HepG2 (cell line): ENCODE data around the gene CNPY4. TPM values are rescaled to one million over a fixed set of nuclear protein-coding genes. Genes with fewer than 3 reads are reported as not detected.

Experiments used
- E2F5 ChIP-seq: sonication (generic); formaldehyde crosslinking; conservative IDR thresholded peaks from 2 replicates; pipeline ENCODE4 v1.4.0; 2020; ENCODE audit warnings: missing genetic modification reagents
- FOXC1 ChIP-seq: sonication (generic); formaldehyde crosslinking; IDR thresholded peaks from 2 replicates; pipeline ENCODE4 v1.8.0; 2022; ENCODE audit warnings: mild to moderate bottlenecking, missing genetic modification reagents, borderline replicate concordance
- FOXK1 ChIP-seq: sonication (generic); formaldehyde crosslinking; IDR thresholded peaks from 2 replicates; pipeline ENCODE4 v1.4.0; 2020; ENCODE audit warnings: low read depth, missing genetic modification reagents, borderline replicate concordance
- FOXK2 ChIP-seq: fragments of 450-650 bp; IDR thresholded peaks from 2 replicates; pipeline ENCODE4 v1.6.1; 2016
- HNRNPH1 ChIP-seq: fragments of 200-400 bp; formaldehyde crosslinking; optimal IDR thresholded peaks from 2 replicates; pipeline ENCODE3; 2017; ENCODE audit warnings: mild to moderate bottlenecking, low read depth, low read length
- KLF6 ChIP-seq: IDR thresholded peaks from 2 replicates; pipeline ENCODE4 v1.8.0; 2016; ENCODE audit warnings: missing biosample characterization, missing genetic modification reagents
- MTA3 ChIP-seq: sonication (generic); formaldehyde crosslinking; IDR thresholded peaks from 2 replicates; pipeline ENCODE4 v1.4.0; 2020; ENCODE audit warnings: missing genetic modification reagents
- PCBP1 ChIP-seq: fragments of 200-400 bp; formaldehyde crosslinking; IDR thresholded peaks from 2 replicates; pipeline ENCODE4 v1.6.1; 2017; ENCODE audit warnings: mild to moderate bottlenecking, low read depth, low read length, borderline replicate concordance
- PHB2 ChIP-seq: fragments of 450-650 bp; IDR thresholded peaks from 2 replicates; pipeline ENCODE4 v1.6.1; 2018; ENCODE audit not compliant: partially characterized antibody
- RARG ChIP-seq: sonication (generic); formaldehyde crosslinking; IDR thresholded peaks from 2 replicates; pipeline ENCODE4 v1.4.0; 2020; ENCODE audit warnings: low read depth, mild to moderate bottlenecking, missing genetic modification reagents
- REL ChIP-seq: sonication (generic); formaldehyde crosslinking; conservative IDR thresholded peaks from 2 replicates; pipeline ENCODE4 v1.8.0; 2022; ENCODE audit warnings: mild to moderate bottlenecking, missing genetic modification reagents, moderate library complexity
- SNAPC2 ChIP-seq: sonication (generic); formaldehyde crosslinking; IDR thresholded peaks from 2 replicates; pipeline ENCODE4 v1.8.1; 2022; ENCODE audit warnings: mild to moderate bottlenecking, missing genetic modification reagents
- SP2 ChIP-seq: sonication (generic); formaldehyde crosslinking; IDR thresholded peaks from 2 replicates; pipeline ENCODE4 v1.5.1; 2020; ENCODE audit warnings: mild to moderate bottlenecking, missing genetic modification reagents
- STAT5B ChIP-seq: sonication (generic); formaldehyde crosslinking; IDR thresholded peaks from 2 replicates; pipeline ENCODE4 v1.4.0; 2020; ENCODE audit warnings: missing genetic modification reagents
- ZBTB7A ChIP-seq: sonication (generic); formaldehyde crosslinking; IDR thresholded peaks from 2 replicates; pipeline ENCODE4 v1.8.0; 2022; ENCODE audit warnings: mild to moderate bottlenecking, missing genetic modification reagents
- ZNF556 ChIP-seq: sonication (generic); formaldehyde crosslinking; IDR thresholded peaks from 2 replicates; pipeline ENCODE4 v1.4.0; 2020; ENCODE audit warnings: mild to moderate bottlenecking, missing genetic modification reagents, borderline replicate concordance
- ZNF768 ChIP-seq: sonication (generic); formaldehyde crosslinking; IDR thresholded peaks from 2 replicates; pipeline ENCODE4 v1.4.0; 2020; ENCODE audit warnings: missing genetic modification reagents
- polyA plus RNA-seq, 8 experiments: library from polyadenylated mRNA; depleted of rRNA in 3 of 8; stranded (reverse) in 7 of 8; unstranded in 1 of 8; fragments of >200 nt; fragmentation: Illumina TruSeq in 4 of 8; extraction: Trizol in 4 of 8; gene quantifications; 2 replicates each; pipeline versions ENCODE4 v1.2.1 to v1.2.3, GENCODE V29; 2011 to 2016; ENCODE audit warnings: low read depth in 4 of 8, missing spikeins in 1 of 8, mixed read lengths in 1 of 8; ENCODE audit not compliant: insufficient read depth in 1 of 8
- total RNA-seq, 5 experiments: library from RNA; depleted of rRNA; stranded (reverse); fragments of >200 nt; fragmentation: Illumina TruSeq; extraction: Trizol; gene quantifications; 2 replicates each; pipeline ENCODE4 v1.2.3, GENCODE V29; 2016; ENCODE audit warnings: low read depth in 1 of 5
- TF ChIP-seq, protein P1 (sequence below), 2 experiments: fragments of 450-650 bp in 1 of 2; sonication (generic) in 1 of 2; formaldehyde crosslinking in 1 of 2; IDR thresholded peaks; 2 replicates each; pipeline versions ENCODE4 v1.6.1 to v1.8.0; 2016 to 2022; ENCODE audit warnings: antibody characterized with exemption in 1 of 2, mild to moderate bottlenecking in 1 of 2, missing genetic modification reagents in 1 of 2
- TF ChIP-seq, protein P2 (sequence below): IDR thresholded peaks from 2 replicates; pipeline ENCODE4 v1.6.1; 2016; ENCODE audit warnings: low read depth, borderline replicate concordance

CNPY4 gene
- total and polyA plus RNA-seq, 2 of the 13 experiments (the other 11 are each of a cell fraction or from before 2014, with no cell fraction given), result 6.2 to 12.7 TPM

GRCh38 chr7:100100420-100101015 lies 18.9 kb upstream of the CNPY4 start (continued):
- TF ChIP-seq PCBP1 (peak; percentile 98), ZBTB7A (CRISPR knock-in tag) (0 out of 2 replicates have a peak, but pooled peaks have one; percentile 2), FOXC1 (CRISPR knock-in tag) (peak; percentile 56; the same call in 1 of the 2 replicates), ZNF768 (CRISPR knock-in tag) (peak; percentile 57; the same call in 1 of the 2 replicates), FOXK2 (peak; percentile 99), REL (CRISPR knock-in tag) (no peak), E2F5 (peak; percentile 91), ZNF556 (CRISPR knock-in tag) (peak; percentile 76; the same call in 1 of the 2 replicates), HNRNPH1 (peak; percentile 79), RARG (CRISPR knock-in tag) (no peak), SP2 (CRISPR knock-in tag) (peak; percentile 94), KLF6 (CRISPR knock-in tag) (peak; percentile 85), PHB2 (no peak), MTA3 (CRISPR knock-in tag) (no peak), FOXK1 (peak; percentile 99), SNAPC2 (CRISPR knock-in tag) (0 out of 2 replicates have a peak, but pooled peaks have one; percentile 17), STAT5B (CRISPR knock-in tag) (peak; percentile 78; the same call in 1 of the 2 replicates)
- TF ChIP-seq, protein P1, sequence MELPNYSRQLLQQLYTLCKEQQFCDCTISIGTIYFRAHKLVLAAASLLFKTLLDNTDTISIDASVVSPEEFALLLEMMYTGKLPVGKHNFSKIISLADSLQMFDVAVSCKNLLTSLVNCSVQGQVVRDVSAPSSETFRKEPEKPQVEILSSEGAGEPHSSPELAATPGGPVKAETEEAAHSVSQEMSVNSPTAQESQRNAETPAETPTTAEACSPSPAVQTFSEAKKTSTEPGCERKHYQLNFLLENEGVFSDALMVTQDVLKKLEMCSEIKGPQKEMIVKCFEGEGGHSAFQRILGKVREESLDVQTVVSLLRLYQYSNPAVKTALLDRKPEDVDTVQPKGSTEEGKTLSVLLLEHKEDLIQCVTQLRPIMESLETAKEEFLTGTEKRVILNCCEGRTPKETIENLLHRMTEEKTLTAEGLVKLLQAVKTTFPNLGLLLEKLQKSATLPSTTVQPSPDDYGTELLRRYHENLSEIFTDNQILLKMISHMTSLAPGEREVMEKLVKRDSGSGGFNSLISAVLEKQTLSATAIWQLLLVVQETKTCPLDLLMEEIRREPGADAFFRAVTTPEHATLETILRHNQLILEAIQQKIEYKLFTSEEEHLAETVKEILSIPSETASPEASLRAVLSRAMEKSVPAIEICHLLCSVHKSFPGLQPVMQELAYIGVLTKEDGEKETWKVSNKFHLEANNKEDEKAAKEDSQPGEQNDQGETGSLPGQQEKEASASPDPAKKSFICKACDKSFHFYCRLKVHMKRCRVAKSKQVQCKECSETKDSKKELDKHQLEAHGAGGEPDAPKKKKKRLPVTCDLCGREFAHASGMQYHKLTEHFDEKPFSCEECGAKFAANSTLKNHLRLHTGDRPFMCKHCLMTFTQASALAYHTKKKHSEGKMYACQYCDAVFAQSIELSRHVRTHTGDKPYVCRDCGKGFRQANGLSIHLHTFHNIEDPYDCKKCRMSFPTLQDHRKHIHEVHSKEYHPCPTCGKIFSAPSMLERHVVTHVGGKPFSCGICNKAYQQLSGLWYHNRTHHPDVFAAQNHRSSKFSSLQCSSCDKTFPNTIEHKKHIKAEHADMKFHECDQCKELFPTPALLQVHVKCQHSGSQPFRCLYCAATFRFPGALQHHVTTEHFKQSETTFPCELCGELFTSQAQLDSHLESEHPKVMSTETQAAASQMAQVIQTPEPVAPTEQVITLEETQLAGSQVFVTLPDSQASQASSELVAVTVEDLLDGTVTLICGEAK (IDR thresholded peaks at IDR 0.05), result peak; percentile 62
- TF ChIP-seq, protein P1 (CRISPR knock-in tag; IDR thresholded peaks at IDR 0.05), result peak; percentile 84
- TF ChIP-seq, protein P2, sequence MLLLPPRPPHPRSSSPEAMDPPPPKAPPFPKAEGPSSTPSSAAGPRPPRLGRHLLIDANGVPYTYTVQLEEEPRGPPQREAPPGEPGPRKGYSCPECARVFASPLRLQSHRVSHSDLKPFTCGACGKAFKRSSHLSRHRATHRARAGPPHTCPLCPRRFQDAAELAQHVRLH (CRISPR knock-in tag), result 0 out of 2 replicates have a peak, but pooled peaks have one; percentile 59
